ENCODE measurements around the gene MOGAT1.

Gene MOGAT1
- total RNA-seq: 0 to 0.08 (median 0) reads per million in 4 donors

GRCh38 chr2:222671259-222672067 is at the start of gene MOGAT1:
TSS of gene MOGAT1 (plus strand) at chr2:222671658. CDS start at chr2:222671786, 128 bp downstream.
- DNase-seq: no peak

GRCh38 chr2:222621893-222622292 is 49.6 kb upstream of the MOGAT1 start:
- DNase-seq: no peak

GRCh38 chr2:222622910-222623309 is 48.5 kb upstream of the MOGAT1 start:
- no peak for DNase-seq

GRCh38 chr2:222623756-222624309 is 47.6 kb upstream of the MOGAT1 start:
- no peak for DNase-seq

- no peak for DNase-seq
These were observed 43.7 kb upstream of the MOGAT1 start for GRCh38 chr2:222627764-222628163.

GRCh38 chr2:222635295-222635694 is 36.2 kb upstream of the MOGAT1 start:
- DNase-seq: no peak

- DNase-seq: no peak
These were observed 34.4 kb upstream of the MOGAT1 start for GRCh38 chr2:222637067-222637466.

- no peak for DNase-seq
These were observed 30.1 kb upstream of the MOGAT1 start for GRCh38 chr2:222641336-222641735.

- DNase-seq: no peak
These were observed 28.3 kb upstream of the MOGAT1 start for GRCh38 chr2:222643134-222643533.

GRCh38 chr2:222646008-222646407 is 25.4 kb upstream of the MOGAT1 start:
- no peak for DNase-seq

GRCh38 chr2:222649801-222650200 is 21.7 kb upstream of the MOGAT1 start:
- no peak for DNase-seq

- DNase-seq: no peak
These were observed 19.6 kb upstream of the MOGAT1 start for GRCh38 chr2:222651718-222652418.

GRCh38 chr2:222652491-222653255 is 18.8 kb upstream of the MOGAT1 start:
- peak in 1 of 5 donors; percentile 54 for DNase-seq

GRCh38 chr2:222653280-222653679 is 18.2 kb upstream of the MOGAT1 start:
- DNase-seq: peak in 1 of 5 donors; percentile 19

- peak; percentile 90 to 96 (median 92) for DNase-seq
These were observed 15.5 kb upstream of the MOGAT1 start, which contains the start of gene FARSB for GRCh38 chr2:222655787-222656525. TSS of gene FARSB (minus strand) at chr2:222656092. CDS start at chr2:222656073, 19 bp downstream.

GRCh38 chr2:222656526-222657446 is 14.7 kb upstream of the MOGAT1 start:
- DNase-seq: no peak

- DNase-seq: no peak
These were observed 8.0 kb upstream of the MOGAT1 start for GRCh38 chr2:222663479-222663878.

- no peak for DNase-seq
These were observed 2.8 kb upstream of the MOGAT1 start for GRCh38 chr2:222668494-222669154.

- no peak for DNase-seq
These were observed 2.1 kb upstream of the MOGAT1 start for GRCh38 chr2:222669353-222669752.
